ENCODE data around the gene THOC1. TPM values are rescaled to one million over a fixed set of nuclear protein-coding genes. Genes with fewer than 3 reads are reported as not detected.

The THOC1 gene
- total RNA-seq, 1 experiment from 2014 or later, result 74.5 TPM

GRCh38 chr18:217532-218336, 50.1 kb downstream of the THOC1 start:
- H3K36me3 Mint-ChIP-seq (ENCODE audit: insufficient read depth in 1 of 3, low read depth in 3 of 3), result peaks cover 51 to 83% (median 82%) of the 10 kb centered on the region in 3 experiments
- Histone ChIP-seq H2BK20ac (ENCODE audit: low read depth, low read length, poor library complexity, severe bottlenecking) (no peak overlapping the region), H3K14ac (ENCODE audit: insufficient read depth, low read length) (no peak overlapping the region), H4K5ac (ENCODE audit: insufficient read length, low read depth, low read length) (no peak overlapping the region), H3K4ac (ENCODE audit: low read depth, low read length) (no peak overlapping the region), H3K23me2 (ENCODE audit: insufficient read length, low read depth, low read length, poor library complexity, severe bottlenecking) (no peaks in the 10 kb centered on the region), H4K91ac (ENCODE audit: insufficient read length, low read depth, low read length) (no peak overlapping the region), H4K8ac (replicated peaks; ENCODE audit: insufficient read length, low read depth, low read length) (no peak overlapping the region), H2BK5ac (ENCODE audit: insufficient read length, low read length) (no peak overlapping the region), H3K4me2 (ENCODE audit: insufficient read depth, insufficient read length, low read length) (no peak overlapping the region), H3K9me3 (ENCODE audit: control insufficient read depth, low read depth, low read length) (peaks cover 24% of the 10 kb centered on the region), H2AFZ (ENCODE audit: low read length) (no peak overlapping the region), H3K56ac (ENCODE audit: insufficient read length, low read depth, low read length) (no peak overlapping the region), H2BK120ac (ENCODE audit: low read depth, low read length, poor library complexity, severe bottlenecking) (no peak overlapping the region), H3T11ph (ENCODE audit: low read length) (no peak overlapping the region), H3K79me1 (ENCODE audit: insufficient read depth, low read depth, low read length, poor library complexity, severe bottlenecking) (no peaks in the 10 kb centered on the region), H3K18ac (ENCODE audit: insufficient read length, low read depth, low read length) (no peak overlapping the region), H4K20me1 (ENCODE audit: control insufficient read depth, insufficient read depth, insufficient read length) (no peaks in the 10 kb centered on the region), H3K27me3 (ENCODE audit: insufficient read depth, low read length) (no peaks in the 10 kb centered on the region), H2AK5ac (ENCODE audit: insufficient read length, low read length) (no peak overlapping the region), H3K23ac (ENCODE audit: insufficient read length, low read depth, low read length) (no peak overlapping the region), H3K9ac (ENCODE audit: extremely low read depth, insufficient read length, low read length) (no peak overlapping the region), H3K4me1 (ENCODE audit: insufficient read depth, low read length) (no peaks in the 10 kb centered on the region), H3K79me2 (ENCODE audit: insufficient read depth, low read length) (no peaks in the 10 kb centered on the region), H3K27ac (ENCODE audit: insufficient read length, low read depth, low read length) (no peak overlapping the region), H2BK15ac (ENCODE audit: low read depth, low read length) (no peak overlapping the region), H2BK12ac (ENCODE audit: insufficient read length, low read depth, low read length) (no peak overlapping the region)
- no peaks in the 10 kb centered on the region for H3K4me1 Mint-ChIP-seq
- no peaks in the 10 kb centered on the region for H3K27me3 Mint-ChIP-seq (ENCODE audit: low read depth)
- H3K9me3 Mint-ChIP-seq, result peaks cover 0 to 5% of the 10 kb centered on the region in 2 experiments; a peak in 1 of 5 replicates
- TF ChIP-seq CTCF (conservative IDR thresholded peaks at IDR 0.05), result no peak
- no peak for DNase-seq
- peak overlapping the region in 1 of 3 experiments; percentile 81; a peak in 2 of 7 replicates for H3K27ac Mint-ChIP-seq
- WGBS (ENCODE audit: extremely low coverage, insufficient read length, low lambda C conversion rate), result no CpG with 5 or more reads among the region's 5 CpGs
- no peak overlapping the region for H3K4me3 Mint-ChIP-seq

Data from H9 (cell line).